CMK (cell line): ENCODE results near the gene SLC25A23.
"Not testable (repeated sequence)": the region's sequence is repeated elsewhere in the genome, so short reads cannot be mapped to it uniquely, and the experiment has no call there.

Experiments used
- DNase-seq: peaks from one replicate; pipeline ENCODE4 v3.0.0-alpha.2; 2010; ENCODE audit warnings: low read depth

SLC25A23 gene

DNA sequence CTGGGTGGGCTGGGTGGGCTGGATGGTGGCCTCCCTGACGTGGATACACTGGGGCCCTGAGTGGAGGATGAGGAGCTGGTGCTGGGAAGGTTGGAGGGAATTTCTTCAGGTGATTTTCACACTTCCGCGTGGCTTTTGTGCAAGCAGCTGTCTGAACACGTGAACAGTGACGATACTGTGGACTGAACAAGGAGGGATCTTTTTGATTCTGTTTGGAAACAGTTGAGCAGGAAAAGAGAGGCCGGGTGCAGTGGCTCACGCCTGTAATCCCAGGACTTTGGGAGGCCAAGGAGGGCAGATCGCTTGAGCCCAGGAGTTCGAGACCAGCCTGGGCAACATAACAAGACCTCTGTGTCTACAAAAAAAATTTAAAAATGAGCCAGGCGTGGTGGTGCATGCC, 57.5 kb downstream of the SLC25A23 start:
- no peak for DNase-seq

DNA sequence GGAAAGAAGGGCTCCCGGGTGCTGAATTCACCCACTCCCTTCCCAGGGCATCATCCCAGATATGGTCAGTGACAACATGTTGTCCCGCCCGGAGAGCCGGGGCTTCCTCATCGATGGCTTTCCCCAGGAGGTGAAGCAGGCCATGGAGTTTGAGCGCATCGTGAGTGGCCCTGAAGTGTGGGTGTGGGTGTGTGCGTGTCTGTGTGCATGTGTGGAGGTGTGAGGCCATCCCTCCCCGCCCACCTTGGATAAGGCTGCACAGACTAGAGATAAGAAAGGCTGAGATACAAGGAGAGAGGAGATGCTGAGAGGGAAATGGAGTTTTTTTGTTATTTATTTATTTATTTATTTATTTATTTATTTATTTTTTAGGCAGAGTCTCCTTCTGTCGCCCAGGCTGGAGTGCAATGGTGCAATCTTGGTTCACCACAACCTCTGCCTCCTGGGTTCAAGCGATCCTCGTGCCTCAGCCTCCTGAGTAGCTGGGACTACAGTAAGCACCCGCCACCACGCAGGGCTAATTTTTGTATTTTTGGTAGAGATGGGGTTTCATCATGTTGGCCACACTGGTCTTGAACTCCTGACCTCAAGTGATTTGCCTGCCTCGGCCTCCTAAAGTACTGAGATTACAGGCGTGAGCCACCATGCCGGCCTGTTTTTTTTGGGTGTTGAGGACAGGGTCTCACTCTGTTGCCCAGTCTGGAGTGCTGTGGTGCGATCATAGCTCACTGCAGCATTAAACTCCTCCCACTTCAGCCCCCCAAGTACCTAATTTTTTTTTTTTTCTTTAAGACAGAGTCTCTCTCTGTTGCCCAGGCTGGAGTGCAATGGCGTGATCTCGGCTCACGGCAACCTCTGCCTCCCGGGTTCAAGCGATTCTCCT, 59.3 kb downstream of the SLC25A23 start:
- not testable (repeated sequence) for DNase-seq

DNA sequence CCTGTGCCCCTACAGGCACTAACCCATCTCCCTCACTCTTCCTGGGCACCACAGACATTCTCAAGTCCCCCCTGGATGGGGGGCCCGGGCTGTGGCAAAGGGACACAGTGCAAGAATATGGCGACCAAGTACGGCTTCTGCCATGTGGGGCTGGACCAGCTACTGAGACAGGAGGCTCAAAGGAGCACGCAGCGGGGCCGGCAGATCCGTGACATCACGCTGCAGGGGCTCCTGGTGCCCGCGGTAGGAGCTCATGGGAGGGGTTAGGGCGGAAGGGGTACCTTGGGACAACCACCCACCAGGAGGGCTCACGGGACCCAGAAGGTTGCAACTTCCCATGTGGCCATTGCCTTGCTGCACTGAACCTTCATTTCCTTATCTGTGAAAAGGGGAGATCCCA, 63.3 kb downstream of the SLC25A23 start:
- DNase-seq: no peak

DNA sequence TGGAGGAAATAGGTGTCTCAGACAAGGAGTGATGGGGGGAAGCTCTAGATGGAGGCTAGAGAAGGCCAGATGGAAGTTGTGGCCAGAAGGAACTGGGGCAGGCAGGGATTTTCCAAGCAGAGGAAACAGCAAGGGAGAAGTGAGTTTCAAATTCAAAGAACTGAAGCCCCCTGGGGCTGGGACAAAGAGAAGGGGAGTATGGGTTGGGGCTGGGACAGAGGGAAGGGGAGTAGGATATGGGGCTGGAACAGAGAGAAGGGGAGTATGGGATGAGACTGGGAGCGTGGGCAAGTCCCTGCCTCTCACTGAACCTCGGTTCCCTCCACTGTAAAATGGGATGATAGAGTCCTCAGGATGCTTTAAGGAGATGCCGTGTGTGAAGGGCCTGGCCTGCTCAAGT, 64.8 kb downstream of the SLC25A23 start:
- no peak for DNase-seq

DNA sequence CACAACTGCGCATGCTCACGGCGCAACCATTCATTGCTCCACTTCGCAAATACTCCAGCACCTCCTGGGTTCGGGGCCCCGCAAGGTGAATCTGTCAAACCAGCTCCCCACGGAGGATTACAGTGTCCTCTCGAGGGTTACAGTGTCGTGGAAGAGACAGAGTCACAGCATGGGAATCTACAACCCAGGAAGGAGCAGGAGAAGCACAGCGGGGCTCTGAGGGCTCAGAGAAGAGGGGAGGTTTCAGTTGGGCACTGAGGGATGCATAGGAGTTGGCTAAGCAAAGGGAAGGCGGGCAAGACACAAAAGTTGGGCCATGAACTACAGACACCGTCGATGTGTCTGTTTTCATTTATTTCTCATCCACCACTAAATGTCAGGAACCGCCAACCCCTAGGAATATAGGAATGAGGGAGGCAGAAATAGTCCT, 65.6 kb downstream of the SLC25A23 start:
- DNase-seq: no peak

DNA sequence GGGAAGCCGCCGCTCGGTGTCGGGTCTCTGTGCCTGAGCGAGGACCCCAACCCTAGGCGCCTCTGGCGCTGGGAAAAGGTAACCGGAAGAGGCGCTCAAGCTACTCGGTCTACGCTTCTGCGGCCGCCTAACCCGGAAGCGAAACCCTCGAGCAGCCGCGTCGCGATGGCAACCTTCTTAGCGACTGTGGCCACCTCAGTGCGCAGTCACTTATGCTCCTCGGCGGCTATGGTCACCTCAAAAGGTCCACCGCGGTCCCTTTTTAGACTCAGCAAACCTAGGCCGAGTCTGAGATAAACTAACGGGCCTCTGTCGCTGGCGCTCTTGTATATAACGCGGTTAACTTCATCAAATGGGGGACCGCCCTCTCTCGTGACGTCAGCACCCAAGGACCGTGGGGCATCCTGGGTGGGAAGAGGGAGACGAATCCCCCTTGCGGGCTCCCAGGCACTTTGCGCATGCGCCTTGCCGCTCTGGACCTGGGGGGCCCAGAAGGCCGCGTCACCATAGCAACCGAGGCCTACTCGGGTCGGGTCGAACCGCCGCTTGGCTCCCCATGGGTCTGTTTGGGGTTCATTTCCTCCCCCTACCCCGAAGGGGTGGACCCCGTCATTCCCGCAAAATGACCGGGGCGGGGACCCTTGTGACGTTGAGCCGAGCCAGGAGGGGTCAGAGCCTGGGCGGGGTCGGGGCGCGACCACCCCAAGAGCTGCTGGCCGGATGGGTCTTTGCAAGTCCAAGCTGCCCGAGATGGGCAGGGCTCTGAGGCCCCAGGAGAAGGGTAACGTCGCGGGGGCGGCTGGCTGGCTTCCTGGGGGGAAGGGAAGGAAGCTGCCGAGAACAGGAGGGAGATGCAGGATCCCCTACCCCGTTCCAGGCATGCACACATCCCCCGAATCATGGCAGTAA, 66.3 kb downstream of the SLC25A23 start, which contains the start of gene GTF2F1:
Gene GTF2F1 (minus strand): TSS at position 91 of the 909 bp plus-strand sequence. CDS start 169 bp downstream, outside the sequence.
- DNase-seq: peak; percentile 82

DNA sequence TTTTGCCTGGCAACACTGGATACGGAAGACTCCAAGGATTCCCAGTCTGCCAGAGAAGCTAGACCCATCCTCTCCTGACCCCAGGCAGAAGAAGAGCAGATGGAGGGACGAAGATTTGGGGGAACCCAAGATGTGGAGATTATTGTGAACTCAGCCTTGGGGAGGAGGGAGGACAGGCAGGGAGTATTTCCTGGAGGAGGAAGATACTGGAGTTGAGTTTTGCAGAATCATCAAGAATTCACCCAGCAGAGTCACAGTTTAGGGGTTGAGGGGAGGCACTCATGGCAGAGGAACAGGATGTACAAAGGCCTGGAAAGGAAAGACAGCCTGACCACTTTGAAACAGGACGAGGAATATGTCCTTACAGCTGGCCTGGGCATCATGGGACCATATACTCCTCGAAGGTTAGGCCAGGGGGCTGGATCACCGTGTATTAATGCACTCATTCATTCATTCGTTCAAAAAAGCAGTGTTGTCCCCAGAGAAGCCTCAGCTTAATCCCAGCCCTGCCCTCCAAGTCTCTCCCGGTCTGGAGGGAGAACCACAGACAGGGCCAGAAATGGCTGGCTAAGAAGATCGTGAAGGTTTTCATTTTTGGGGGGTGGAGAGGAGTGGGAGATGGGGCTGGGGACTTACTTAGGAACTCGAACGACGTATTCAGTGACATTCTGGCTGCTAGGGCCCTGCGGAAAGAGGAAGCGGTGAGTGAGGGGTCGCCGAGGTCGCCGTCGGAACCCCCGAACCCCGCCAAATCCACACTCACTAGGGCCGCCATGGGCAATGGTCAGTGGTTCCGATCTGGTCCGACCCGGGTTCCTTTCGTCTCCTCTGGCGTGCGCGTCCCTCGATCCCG, 67.1 kb downstream of the SLC25A23 start:
- no peak for DNase-seq
